ENCODE data around the gene PIEZO2.

PIEZO2 gene

GRCh38 chr18:10755855-10756254, 393.5 kb downstream of the PIEZO2 start:
- TF ChIP-seq, protein P1, sequence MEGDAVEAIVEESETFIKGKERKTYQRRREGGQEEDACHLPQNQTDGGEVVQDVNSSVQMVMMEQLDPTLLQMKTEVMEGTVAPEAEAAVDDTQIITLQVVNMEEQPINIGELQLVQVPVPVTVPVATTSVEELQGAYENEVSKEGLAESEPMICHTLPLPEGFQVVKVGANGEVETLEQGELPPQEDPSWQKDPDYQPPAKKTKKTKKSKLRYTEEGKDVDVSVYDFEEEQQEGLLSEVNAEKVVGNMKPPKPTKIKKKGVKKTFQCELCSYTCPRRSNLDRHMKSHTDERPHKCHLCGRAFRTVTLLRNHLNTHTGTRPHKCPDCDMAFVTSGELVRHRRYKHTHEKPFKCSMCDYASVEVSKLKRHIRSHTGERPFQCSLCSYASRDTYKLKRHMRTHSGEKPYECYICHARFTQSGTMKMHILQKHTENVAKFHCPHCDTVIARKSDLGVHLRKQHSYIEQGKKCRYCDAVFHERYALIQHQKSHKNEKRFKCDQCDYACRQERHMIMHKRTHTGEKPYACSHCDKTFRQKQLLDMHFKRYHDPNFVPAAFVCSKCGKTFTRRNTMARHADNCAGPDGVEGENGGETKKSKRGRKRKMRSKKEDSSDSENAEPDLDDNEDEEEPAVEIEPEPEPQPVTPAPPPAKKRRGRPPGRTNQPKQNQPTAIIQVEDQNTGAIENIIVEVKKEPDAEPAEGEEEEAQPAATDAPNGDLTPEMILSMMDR (IDR thresholded peaks at IDR 0.05) = no peak

DNA sequence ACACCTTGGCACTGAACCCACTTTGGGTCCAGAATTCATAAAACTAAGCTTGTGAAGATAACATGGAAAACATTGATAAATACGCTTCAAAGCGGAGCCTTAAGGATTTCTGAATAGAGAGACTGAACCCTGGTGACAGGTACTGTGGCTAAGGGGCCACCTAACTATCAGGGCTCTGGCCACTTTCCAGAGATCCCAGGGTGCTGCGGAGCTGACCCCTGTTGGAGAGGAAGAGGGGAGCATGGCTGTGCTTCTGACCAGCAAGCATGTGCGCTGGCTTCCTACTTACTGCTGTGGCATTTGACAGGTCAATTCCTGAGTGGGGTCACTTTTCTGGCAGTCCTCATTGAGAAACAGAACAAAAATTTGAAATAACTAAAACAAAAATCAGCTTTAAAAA, 395.2 kb downstream of the PIEZO2 start:
- TF ChIP-seq, protein P1 (IDR thresholded peaks at IDR 0.05) = no peak

- TF ChIP-seq, protein P1 (IDR thresholded peaks at IDR 0.05) = no peak
These were observed 397.0 kb downstream of the PIEZO2 start for GRCh38 chr18:10752382-10752781.

- TF ChIP-seq, protein P1 (IDR thresholded peaks at IDR 0.05) = no peak
These were observed 397.7 kb downstream of the PIEZO2 start for GRCh38 chr18:10751653-10752052.

- TF ChIP-seq, protein P1 (IDR thresholded peaks at IDR 0.05) = no peak
These were observed 399.0 kb downstream of the PIEZO2 start for GRCh38 chr18:10750191-10751035.

DNA sequence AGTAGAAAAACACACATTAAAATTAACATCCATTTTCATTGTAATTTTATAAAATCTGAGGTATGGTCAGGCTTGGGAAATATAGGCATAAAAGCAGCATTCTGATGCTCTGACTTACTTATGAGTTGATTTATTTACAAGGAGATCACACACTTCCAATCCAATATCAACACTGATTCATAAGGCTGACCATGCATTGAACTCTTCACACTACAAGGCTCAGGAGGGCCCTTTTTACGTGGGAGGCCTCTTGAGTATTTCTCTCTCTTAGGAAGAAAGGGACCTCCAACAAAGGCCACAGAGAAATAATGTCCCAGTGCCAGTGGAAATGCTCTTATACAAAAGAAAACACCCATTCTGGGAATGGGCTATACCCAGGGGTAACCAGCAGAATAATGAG, 400.7 kb downstream of the PIEZO2 start:
- TF ChIP-seq, protein P1 (IDR thresholded peaks at IDR 0.05) = no peak

DNA sequence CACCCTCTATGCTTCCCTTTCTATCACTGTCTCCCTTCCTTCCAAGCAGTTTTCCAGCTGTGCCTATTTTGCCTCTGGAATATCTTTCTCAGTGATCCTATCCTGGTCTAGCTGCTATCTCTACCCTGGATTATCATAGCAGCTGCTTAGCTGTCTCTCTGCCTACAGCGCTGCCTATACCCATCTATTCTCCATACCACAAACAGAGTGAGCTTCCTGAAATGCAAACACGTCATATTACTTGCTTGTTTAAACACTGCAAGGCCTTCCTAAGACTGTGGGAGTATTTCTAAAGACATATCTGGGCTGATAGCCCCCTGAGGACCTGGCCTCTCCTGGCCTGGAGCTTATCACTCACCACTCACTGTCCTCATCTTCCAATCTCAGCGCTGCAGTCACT, 403.4 kb downstream of the PIEZO2 start:
- TF ChIP-seq, protein P1 (IDR thresholded peaks at IDR 0.05) = no peak
